ENCODE measurements around the gene ESR2. TPM values are rescaled to one million over a fixed set of nuclear protein-coding genes. Genes with fewer than 3 reads are reported as not detected.
"Not testable (repeated sequence)": the region's sequence is repeated elsewhere in the genome, so short reads cannot be mapped to it uniquely, and the experiment has no call there.

ESR2 gene
- polyA plus RNA-seq, 4 donors, result 0.19 to 0.58 TPM; not detected in 2

GRCh38 chr14:64186231-64187129, 107.7 kb downstream of the ESR2 start:
- no peak overlapping the region for H3K4me3 ChIP-seq (ENCODE audit: low read depth in 1 of 3, low read length in 3 of 3)
- peaks cover 0 to 14% of the 10 kb centered on the region in 2 donors for H3K9me3 ChIP-seq (ENCODE audit: control insufficient read depth in 2 of 2, insufficient read depth in 1 of 2, low read depth in 1 of 2, low read length in 1 of 2)
- no peaks in the 10 kb centered on the region for H3K27me3 ChIP-seq (ENCODE audit: control insufficient read depth in 3 of 3, insufficient read depth in 3 of 3, low read length in 3 of 3)
- H3K4me1 ChIP-seq (ENCODE audit: control insufficient read depth in 3 of 3, insufficient read depth in 2 of 3, low read depth in 1 of 3, low read length in 2 of 3), result no peaks in the 10 kb centered on the region
- peaks cover 3 to 40% (median 20%) of the 10 kb centered on the region in 3 donors for H3K36me3 ChIP-seq (ENCODE audit: control insufficient read depth in 3 of 3, insufficient read depth in 2 of 3, low read depth in 1 of 3, low read length in 3 of 3)
- no peak overlapping the region for H3K27ac ChIP-seq (ENCODE audit: low read depth in 1 of 3, low read length in 2 of 3)
- FAIRE-seq, result no peak
- DNase-seq, result no peak
- 87 to 90% (median 88%) methylated on average over 12 of the region's 12 CpGs for WGBS, 3 donors

GRCh38 chr14:64185184-64185583, 109.0 kb downstream of the ESR2 start:
- Histone ChIP-seq H3K27me3 (ENCODE audit: control insufficient read depth in 3 of 3, insufficient read depth in 3 of 3, low read length in 3 of 3) (no peaks in the 10 kb centered on the region), H3K36me3 (ENCODE audit: control insufficient read depth in 3 of 3, insufficient read depth in 2 of 3, low read depth in 1 of 3, low read length in 3 of 3) (peaks cover 0 to 30% (median 20%) of the 10 kb centered on the region in 3 donors), H3K27ac (ENCODE audit: low read depth in 1 of 3, low read length in 2 of 3) (no peak overlapping the region), H3K4me3 (ENCODE audit: low read depth in 1 of 3, low read length in 3 of 3) (no peak overlapping the region), H3K4me1 (ENCODE audit: control insufficient read depth in 3 of 3, insufficient read depth in 2 of 3, low read depth in 1 of 3, low read length in 2 of 3) (no peaks in the 10 kb centered on the region), H3K9me3 (ENCODE audit: control insufficient read depth in 2 of 2, insufficient read depth in 1 of 2, low read depth in 1 of 2, low read length in 1 of 2) (peaks cover 0 to 14% of the 10 kb centered on the region in 2 donors)
- DNase-seq (no peak), FAIRE-seq (no peak)
- 87 to 94% (median 90%) methylated on average over 1 of the region's 1 CpG for WGBS, 3 donors

GRCh38 chr14:64184103-64184729, 110.0 kb downstream of the ESR2 start:
- 93 to 98% (median 95%) methylated on average over 7 of the region's 7 CpGs for WGBS, 3 donors
- DNase-seq (no peak), FAIRE-seq (no peak)
- H3K9me3 ChIP-seq (ENCODE audit: control insufficient read depth in 2 of 2, insufficient read depth in 1 of 2, low read depth in 1 of 2, low read length in 1 of 2), result peaks cover 0 to 14% of the 10 kb centered on the region in 2 donors
- no peaks in the 10 kb centered on the region for H3K4me1 ChIP-seq (ENCODE audit: control insufficient read depth in 3 of 3, insufficient read depth in 2 of 3, low read depth in 1 of 3, low read length in 2 of 3)
- H3K27ac ChIP-seq (ENCODE audit: low read depth in 1 of 3, low read length in 2 of 3), result no peak overlapping the region
- no peak overlapping the region for H3K4me3 ChIP-seq (ENCODE audit: low read depth in 1 of 3, low read length in 3 of 3)
- no peaks in the 10 kb centered on the region for H3K27me3 ChIP-seq (ENCODE audit: control insufficient read depth in 3 of 3, insufficient read depth in 3 of 3, low read length in 3 of 3)
- peaks cover 0 to 27% (median 18%) of the 10 kb centered on the region in 3 donors for H3K36me3 ChIP-seq (ENCODE audit: control insufficient read depth in 3 of 3, insufficient read depth in 2 of 3, low read depth in 1 of 3, low read length in 3 of 3)

- peaks cover 5 to 33% (median 15%) of the 10 kb centered on the region in 3 donors for H3K36me3 ChIP-seq (ENCODE audit: control insufficient read depth in 3 of 3, insufficient read depth in 2 of 3, low read depth in 1 of 3, low read length in 3 of 3)
- H3K4me1 ChIP-seq (ENCODE audit: control insufficient read depth in 3 of 3, insufficient read depth in 2 of 3, low read depth in 1 of 3, low read length in 2 of 3); H3K4me3 ChIP-seq (ENCODE audit: low read depth in 1 of 3, low read length in 3 of 3); DNase-seq; H3K27me3 ChIP-seq (ENCODE audit: control insufficient read depth in 3 of 3, insufficient read depth in 3 of 3, low read length in 3 of 3); FAIRE-seq; H3K27ac ChIP-seq (ENCODE audit: low read depth in 1 of 3, low read length in 2 of 3): not testable (repeated sequence)
- 98 to 99% (median 98%) methylated on average over 15 to 40 of the region's 40 CpGs for WGBS, 3 donors
- H3K9me3 ChIP-seq (ENCODE audit: control insufficient read depth in 2 of 2, insufficient read depth in 1 of 2, low read depth in 1 of 2, low read length in 1 of 2), result peaks cover 0 to 14% of the 10 kb centered on the region in 2 donors
Measured at GRCh38 chr14:64182908-64183307, 111.3 kb downstream of the ESR2 start.

DNA sequence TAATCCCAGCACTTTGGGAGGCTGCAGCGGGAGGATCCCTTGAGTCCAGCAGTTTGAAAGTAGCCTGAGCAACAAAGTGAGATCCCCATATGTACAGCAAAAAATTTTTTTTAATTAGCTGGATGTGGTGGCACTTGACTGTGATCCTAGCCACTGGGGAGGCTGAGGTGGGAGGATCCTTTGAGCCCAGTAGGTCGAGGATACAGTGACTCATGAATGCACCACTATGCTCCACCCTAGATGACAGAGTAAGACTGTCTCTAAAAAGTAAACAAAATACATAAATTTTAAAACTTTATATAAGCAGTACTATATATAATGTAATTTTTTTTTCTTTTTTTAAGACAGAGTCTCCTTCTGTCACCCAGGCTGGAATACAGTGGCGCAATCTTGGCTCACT, 115.4 kb downstream of the ESR2 start:
- WGBS, 3 donors, result 89 to 98% (median 91%) methylated on average over 3 of the region's 3 CpGs
- Histone ChIP-seq H3K36me3 (ENCODE audit: control insufficient read depth in 3 of 3, insufficient read depth in 2 of 3, low read depth in 1 of 3, low read length in 3 of 3) (peaks cover 5 to 24% (median 6%) of the 10 kb centered on the region in 3 donors), H3K4me3 (ENCODE audit: low read depth in 1 of 3, low read length in 3 of 3) (no peak overlapping the region), H3K27me3 (ENCODE audit: control insufficient read depth in 3 of 3, insufficient read depth in 3 of 3, low read length in 3 of 3) (no peaks in the 10 kb centered on the region), H3K4me1 (ENCODE audit: control insufficient read depth in 3 of 3, insufficient read depth in 2 of 3, low read depth in 1 of 3, low read length in 2 of 3) (no peaks in the 10 kb centered on the region), H3K9me3 (ENCODE audit: control insufficient read depth in 2 of 2, insufficient read depth in 1 of 2, low read depth in 1 of 2, low read length in 1 of 2) (peaks cover 0 to 5% of the 10 kb centered on the region in 2 donors), H3K27ac (ENCODE audit: low read depth in 1 of 3, low read length in 2 of 3) (no peak overlapping the region)
- FAIRE-seq, result no peak
- no peak for DNase-seq

DNA sequence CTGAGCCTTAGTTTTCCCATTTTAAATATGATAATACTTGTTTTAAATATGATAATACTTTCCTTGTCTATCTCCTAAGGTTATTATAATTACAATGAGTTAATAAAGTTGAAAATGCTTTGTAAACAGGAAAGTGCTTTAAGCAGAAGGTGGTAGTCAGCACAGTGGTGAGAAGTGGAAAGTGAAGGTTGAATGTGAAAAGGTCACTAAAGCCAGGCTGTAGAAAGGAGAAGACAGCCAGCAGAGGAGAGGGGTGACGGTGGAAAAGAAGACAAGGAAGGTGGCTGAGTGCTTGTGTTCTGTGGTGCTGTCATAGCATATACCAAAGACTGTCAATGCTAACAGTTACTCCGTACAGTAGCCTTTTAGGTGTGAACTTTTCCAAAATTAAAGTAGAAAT, 117.8 kb downstream of the ESR2 start:
- no peaks in the 10 kb centered on the region for H3K4me1 ChIP-seq (ENCODE audit: control insufficient read depth in 3 of 3, insufficient read depth in 2 of 3, low read depth in 1 of 3, low read length in 2 of 3)
- FAIRE-seq (no peak), DNase-seq (no peak)
- H3K36me3 ChIP-seq (ENCODE audit: control insufficient read depth in 3 of 3, insufficient read depth in 2 of 3, low read depth in 1 of 3, low read length in 3 of 3), result peaks cover 5 to 38% (median 18%) of the 10 kb centered on the region in 3 donors
- no peak overlapping the region for H3K4me3 ChIP-seq (ENCODE audit: low read depth in 1 of 3, low read length in 3 of 3)
- no peaks in the 10 kb centered on the region for H3K9me3 ChIP-seq (ENCODE audit: control insufficient read depth in 2 of 2, insufficient read depth in 1 of 2, low read depth in 1 of 2, low read length in 1 of 2)
- no peak overlapping the region for H3K27ac ChIP-seq (ENCODE audit: low read depth in 1 of 3, low read length in 2 of 3)
- 87 to 95% (median 93%) methylated on average over 2 of the region's 2 CpGs for WGBS, 3 donors
- no peaks in the 10 kb centered on the region for H3K27me3 ChIP-seq (ENCODE audit: control insufficient read depth in 3 of 3, insufficient read depth in 3 of 3, low read length in 3 of 3)

DNA sequence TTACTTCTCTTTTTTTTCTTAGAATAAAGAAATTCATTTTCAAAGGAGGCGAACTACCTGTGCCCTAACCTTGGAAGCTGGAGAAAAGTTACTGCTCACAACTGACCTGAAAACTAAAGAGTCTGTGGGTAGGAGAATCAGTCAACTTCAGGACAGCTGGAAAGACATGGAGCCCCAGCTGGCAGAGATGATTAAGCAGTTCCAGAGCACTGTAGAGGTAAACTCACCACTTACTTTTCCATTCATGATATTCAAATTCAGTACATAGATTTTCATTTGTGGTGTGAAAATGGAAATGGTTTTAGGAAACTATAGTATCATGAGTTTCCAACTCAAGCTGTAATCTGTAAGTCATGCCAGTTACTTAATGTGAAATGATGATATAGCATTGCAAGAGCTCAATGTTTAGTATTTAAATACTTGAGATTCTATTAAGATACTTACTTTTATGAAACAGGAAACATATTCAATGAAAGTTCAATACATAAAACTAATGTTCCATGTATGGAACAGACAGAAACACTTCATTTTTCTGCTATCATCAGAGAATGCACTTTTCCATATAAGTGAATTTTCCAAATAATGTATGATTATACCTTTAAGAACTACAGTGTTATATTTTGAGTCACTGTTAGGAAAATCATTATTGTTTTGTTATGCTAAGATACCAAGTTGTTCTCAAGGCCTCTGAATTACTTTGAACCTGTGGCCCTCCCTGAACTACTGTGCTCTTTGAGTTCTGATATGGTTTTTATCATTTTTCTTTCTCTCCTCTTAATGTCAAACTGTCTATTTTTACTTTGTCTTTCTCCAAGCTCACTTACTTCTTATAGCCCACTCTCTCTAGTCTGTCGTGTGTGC, 119.0 kb downstream of the ESR2 start:
- no peak for DNase-seq
- no peak overlapping the region for H3K27ac ChIP-seq (ENCODE audit: low read depth in 1 of 3, low read length in 2 of 3)
- H3K4me1 ChIP-seq (ENCODE audit: control insufficient read depth in 3 of 3, insufficient read depth in 2 of 3, low read depth in 1 of 3, low read length in 2 of 3), result no peaks in the 10 kb centered on the region
- no peak overlapping the region for H3K4me3 ChIP-seq (ENCODE audit: low read depth in 1 of 3, low read length in 3 of 3)
- H3K27me3 ChIP-seq (ENCODE audit: control insufficient read depth in 3 of 3, insufficient read depth in 3 of 3, low read length in 3 of 3), result no peaks in the 10 kb centered on the region
- no peaks in the 10 kb centered on the region for H3K9me3 ChIP-seq (ENCODE audit: control insufficient read depth in 2 of 2, insufficient read depth in 1 of 2, low read depth in 1 of 2, low read length in 1 of 2)
- 88 to 99% (median 98%) methylated on average over 2 of the region's 2 CpGs for WGBS, 3 donors
- H3K36me3 ChIP-seq (ENCODE audit: control insufficient read depth in 3 of 3, insufficient read depth in 2 of 3, low read depth in 1 of 3, low read length in 3 of 3), result peaks cover 7 to 41% (median 24%) of the 10 kb centered on the region in 3 donors
- no peak for FAIRE-seq

DNA sequence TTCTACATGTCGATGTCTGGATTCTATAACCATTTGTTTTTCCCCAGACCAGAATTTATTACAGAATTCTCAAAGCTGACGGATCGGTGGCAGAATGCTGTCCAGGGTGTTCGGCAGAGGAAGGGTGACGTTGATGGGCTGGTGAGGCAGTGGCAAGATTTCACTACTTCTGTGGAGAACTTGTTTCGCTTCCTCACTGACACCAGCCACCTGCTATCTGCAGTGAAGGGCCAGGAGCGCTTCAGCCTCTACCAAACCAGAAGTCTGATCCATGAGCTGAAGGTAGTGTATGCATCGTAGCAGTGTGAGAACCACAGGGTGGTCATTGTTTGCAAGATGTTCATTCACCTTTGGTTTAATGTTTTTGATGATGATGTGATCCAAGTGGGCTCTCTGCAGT, 124.0 kb downstream of the ESR2 start:
- WGBS, 3 donors, result 92 to 99% (median 97%) methylated on average over 8 of the region's 8 CpGs
- FAIRE-seq, result no peak
- no peak overlapping the region for H3K4me3 ChIP-seq (ENCODE audit: low read depth in 1 of 3, low read length in 3 of 3)
- H3K9me3 ChIP-seq (ENCODE audit: control insufficient read depth in 2 of 2, insufficient read depth in 1 of 2, low read depth in 1 of 2, low read length in 1 of 2), result no peaks in the 10 kb centered on the region
- no peak for DNase-seq
- no peaks in the 10 kb centered on the region for H3K4me1 ChIP-seq (ENCODE audit: control insufficient read depth in 3 of 3, insufficient read depth in 2 of 3, low read depth in 1 of 3, low read length in 2 of 3)
- no peak overlapping the region for H3K27ac ChIP-seq (ENCODE audit: low read depth in 1 of 3, low read length in 2 of 3)
- no peaks in the 10 kb centered on the region for H3K27me3 ChIP-seq (ENCODE audit: control insufficient read depth in 3 of 3, insufficient read depth in 3 of 3, low read length in 3 of 3)
- H3K36me3 ChIP-seq (ENCODE audit: control insufficient read depth in 3 of 3, insufficient read depth in 2 of 3, low read depth in 1 of 3, low read length in 3 of 3), result peaks cover 14 to 52% (median 47%) of the 10 kb centered on the region in 3 donors

All from small intestine (tissue), 7 donors.